ENCODE data around the gene RIMS1.

Gene RIMS1

GRCh38 chr6:72421387-72421786, 535.0 kb downstream of the RIMS1 start:
- no peak for DNase-seq

- DNase-seq = no peak
Observed at GRCh38 chr6:72422171-72422570, 535.8 kb downstream of the RIMS1 start.

DNA sequence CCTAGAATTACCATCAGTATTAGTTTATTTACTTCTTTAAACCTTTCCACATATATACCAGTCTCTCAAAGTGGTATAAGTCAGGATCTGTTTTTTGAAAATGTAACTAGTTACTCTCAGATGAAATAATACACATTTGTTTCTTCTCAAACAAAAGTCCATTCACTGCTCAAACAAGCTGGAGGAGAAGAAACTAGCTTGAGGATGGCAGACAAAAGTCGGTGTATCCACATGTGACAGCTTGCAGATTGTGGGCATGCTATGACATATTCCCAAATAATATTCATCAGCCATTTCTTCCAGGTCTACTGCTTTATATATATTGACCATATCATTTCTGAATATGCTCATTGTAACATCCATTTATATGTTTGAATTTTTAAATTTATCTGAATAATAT, 538.1 kb downstream of the RIMS1 start:
- no peak for DNase-seq

GRCh38 chr6:72425003-72425681, 538.8 kb downstream of the RIMS1 start:
- no peak for DNase-seq

DNA sequence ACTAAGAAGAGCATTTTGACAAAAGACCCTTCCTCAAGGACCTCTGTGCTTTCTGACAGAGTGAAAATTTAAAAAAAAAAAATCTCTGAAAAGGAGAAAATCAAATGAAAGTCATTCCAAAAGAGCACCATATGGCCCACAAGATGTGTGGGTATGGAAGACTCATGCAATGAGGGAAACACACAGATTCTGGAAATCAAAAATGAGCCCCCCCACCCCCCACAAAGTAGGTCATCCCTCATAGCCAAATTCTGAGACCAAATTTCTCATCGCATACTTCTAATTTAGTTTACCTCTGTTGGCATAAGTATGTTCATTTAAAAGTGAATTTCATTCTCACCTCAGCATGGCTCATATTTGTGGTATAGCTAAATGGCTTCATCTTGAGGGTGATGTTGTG, 554.3 kb downstream of the RIMS1 start:
- DNase-seq = no peak

- peak in 1 of 2 experiments; percentile 21 for DNase-seq
Observed at GRCh38 chr6:72446430-72446829, 560.1 kb downstream of the RIMS1 start.

All from Kasumi-1 (cell line).